HEK293T (cell line): ENCODE results near the gene XPR1.

Experiments
- CTCF ChIA-PET: fragments of 350-600 bp; formaldehyde crosslinking; extraction: SDS; loops from one replicate; lab custom pipeline; 2021; ENCODE audit warnings: antibody characterized with exemption, inconsistent platforms; lab: Yijun Ruan, JAX
- POLR2A ChIA-PET: fragments of 350-600 bp; formaldehyde crosslinking; extraction: SDS; loops from one replicate; lab custom pipeline; 2020; ENCODE audit warnings: antibody characterized with exemption, inconsistent platforms; lab: Yijun Ruan, JAX
- DNase-seq: peaks from one replicate; pipeline ENCODE4 v3.0.0; 2012; ENCODE audit warnings: mixed read lengths; ENCODE audit errors: extremely low spot score
- ARNT ChIP-seq: fragments of 450-650 bp; IDR thresholded peaks from 2 replicates; pipeline ENCODE4 v1.6.1; 2017; ENCODE audit warnings: mild to moderate bottlenecking
- BHLHE40 ChIP-seq: fragments of 450-650 bp; IDR thresholded peaks from 2 replicates; pipeline ENCODE4 v1.6.1; 2016; ENCODE audit warnings: mild to moderate bottlenecking, moderate library complexity, borderline replicate concordance
- CTBP1 ChIP-seq: fragments of 450-650 bp; IDR thresholded peaks from 2 replicates; pipeline ENCODE4 v1.6.1; 2016; ENCODE audit warnings: borderline replicate concordance
- ELF4 ChIP-seq: fragments of 450-650 bp; IDR thresholded peaks from 2 replicates; pipeline ENCODE4 v1.6.1; 2017; ENCODE audit warnings: antibody characterized with exemption
- FOXA1 ChIP-seq: fragments of 450-650 bp; IDR thresholded peaks from 2 replicates; pipeline ENCODE4 v1.6.1; 2016; ENCODE audit warnings: mild to moderate bottlenecking
- FOXK2 ChIP-seq: fragments of 450-650 bp; IDR thresholded peaks from 2 replicates; pipeline ENCODE4 v1.6.1; 2016; ENCODE audit warnings: mild to moderate bottlenecking
- FOXM1 ChIP-seq: fragments of 450-650 bp; IDR thresholded peaks from 2 replicates; pipeline ENCODE4 v1.6.1; 2017; ENCODE audit warnings: mild to moderate bottlenecking, borderline replicate concordance
- HDGF ChIP-seq: fragments of 450-650 bp; IDR thresholded peaks from 2 replicates; pipeline ENCODE4 v1.6.1; 2017; ENCODE audit warnings: antibody characterized with exemption, borderline replicate concordance
- L3MBTL2 ChIP-seq: fragments of 450-650 bp; conservative IDR thresholded peaks from 2 replicates; pipeline ENCODE4 v1.6.1; 2016; ENCODE audit warnings: mild to moderate bottlenecking
- LEF1 ChIP-seq: fragments of 450-650 bp; IDR thresholded peaks from 2 replicates; pipeline ENCODE4 v1.6.1; 2017; ENCODE audit warnings: mild to moderate bottlenecking, borderline replicate concordance
- NFRKB ChIP-seq: fragments of 450-650 bp; IDR thresholded peaks from 2 replicates; pipeline ENCODE4 v1.6.1; 2016; ENCODE audit warnings: mild to moderate bottlenecking, moderate library complexity
- SP1 ChIP-seq: fragments of 450-650 bp; IDR thresholded peaks from 2 replicates; pipeline ENCODE4 v1.6.1; 2017
- SUZ12 ChIP-seq: fragments of 450-650 bp; IDR thresholded peaks from 2 replicates; pipeline ENCODE4 v1.6.1; 2016; ENCODE audit warnings: mild to moderate bottlenecking
- TARDBP ChIP-seq: fragments of 450-650 bp; IDR thresholded peaks from 2 replicates; pipeline ENCODE4 v1.6.1; 2016
- ZNF384 ChIP-seq: fragments of 450-650 bp; IDR thresholded peaks from 2 replicates; pipeline ENCODE4 v1.6.1; 2016
- TF ChIP-seq, protein P1 (sequence below): fragments of 450-650 bp; IDR thresholded peaks from 2 replicates; pipeline ENCODE4 v1.6.1; 2016

Gene XPR1

DNA sequence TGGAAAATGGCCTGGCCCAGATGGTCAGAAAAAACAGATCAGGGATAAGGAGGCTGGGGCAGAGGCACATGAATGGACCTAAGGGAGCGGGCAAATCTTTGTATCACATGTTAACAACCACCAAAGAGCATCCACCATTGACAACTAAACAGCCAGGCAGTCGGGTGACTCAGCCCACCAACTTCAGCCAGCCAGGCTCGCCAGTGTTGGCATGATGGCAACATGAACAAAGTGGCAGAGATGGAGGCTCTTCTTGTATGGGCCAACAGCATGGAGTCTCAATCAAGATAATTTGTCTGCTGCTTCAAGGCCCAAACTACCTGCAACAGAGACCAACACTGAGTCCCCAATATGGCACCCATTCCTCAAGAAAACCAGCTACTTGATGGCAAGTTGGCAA, 264.3 kb downstream of the XPR1 start:
- TF ChIP-seq TARDBP: no peak
- TF ChIP-seq, protein P1, sequence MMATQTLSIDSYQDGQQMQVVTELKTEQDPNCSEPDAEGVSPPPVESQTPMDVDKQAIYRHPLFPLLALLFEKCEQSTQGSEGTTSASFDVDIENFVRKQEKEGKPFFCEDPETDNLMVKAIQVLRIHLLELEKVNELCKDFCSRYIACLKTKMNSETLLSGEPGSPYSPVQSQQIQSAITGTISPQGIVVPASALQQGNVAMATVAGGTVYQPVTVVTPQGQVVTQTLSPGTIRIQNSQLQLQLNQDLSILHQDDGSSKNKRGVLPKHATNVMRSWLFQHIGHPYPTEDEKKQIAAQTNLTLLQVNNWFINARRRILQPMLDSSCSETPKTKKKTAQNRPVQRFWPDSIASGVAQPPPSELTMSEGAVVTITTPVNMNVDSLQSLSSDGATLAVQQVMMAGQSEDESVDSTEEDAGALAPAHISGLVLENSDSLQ: no peak
- TF ChIP-seq FOXA1: no peak
- no peak for TF ChIP-seq CTBP1
- no peak for TF ChIP-seq FOXM1
- TF ChIP-seq SUZ12: no peak
- no peak for TF ChIP-seq ZNF384
- no peak for TF ChIP-seq HDGF
- TF ChIP-seq NFRKB: no peak
- no peak for TF ChIP-seq ELF4
- TF ChIP-seq FOXK2: no peak
- no peak for TF ChIP-seq LEF1
- no peak for TF ChIP-seq L3MBTL2
- no peak for TF ChIP-seq SP1
- TF ChIP-seq ARNT: no peak
- no peak for TF ChIP-seq BHLHE40
- ChIA-PET POLR2A (no interaction called here), CTCF (interaction anchor here (1.1 kb wide), 1 partner anchor 10 kb away, joined by 3 read pairs; no protein-coding TSS in a partner anchor)
- no peak for DNase-seq

DNA sequence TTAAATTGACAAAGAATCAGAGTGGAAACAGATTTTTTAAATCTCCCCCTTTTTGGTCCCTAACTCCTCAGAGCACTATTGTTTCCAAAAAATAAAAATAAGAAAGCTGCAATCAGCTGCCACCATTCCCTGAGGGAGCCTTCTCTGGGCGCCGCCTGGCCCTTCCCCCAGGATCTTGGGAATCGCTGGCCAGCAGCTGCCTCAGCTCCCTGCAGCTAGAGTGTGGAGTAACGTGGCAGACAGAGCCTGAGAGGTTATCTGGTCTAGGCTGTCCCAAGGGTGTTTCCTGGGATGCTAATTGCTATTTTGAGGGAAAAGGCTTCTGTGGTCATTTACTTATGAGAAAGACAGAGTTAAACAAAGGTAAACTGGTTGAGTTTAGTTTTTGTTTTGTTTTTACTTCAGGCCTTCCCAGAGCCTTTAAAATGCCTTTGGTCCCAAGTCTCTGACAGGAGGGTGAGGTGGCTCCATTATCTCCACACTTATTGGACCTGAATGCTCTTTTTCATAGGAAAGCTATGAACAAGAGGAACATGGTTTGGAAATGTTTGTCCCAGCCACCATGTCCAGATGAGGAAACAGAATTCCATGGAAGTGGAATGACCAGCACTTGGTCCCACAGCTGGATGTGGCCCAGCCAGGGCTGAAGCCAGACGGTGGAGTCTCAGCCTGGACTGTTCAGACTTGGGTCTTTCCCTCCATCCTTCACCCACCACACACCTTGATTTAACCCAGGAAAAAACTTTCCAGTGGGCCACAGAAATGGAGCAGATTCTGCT, 266.8 kb downstream of the XPR1 start:
- no peak for DNase-seq
- ChIA-PET POLR2A (no interaction called here), CTCF (no interaction called here)
- TF ChIP-seq SP1 (no peak), FOXK2 (no peak), FOXM1 (no peak), LEF1 (no peak), HDGF (no peak), SUZ12 (no peak), FOXA1 (no peak), CTBP1 (no peak), BHLHE40 (no peak), NFRKB (no peak), TARDBP (no peak), ELF4 (no peak)
- TF ChIP-seq, protein P1: no peak

DNA sequence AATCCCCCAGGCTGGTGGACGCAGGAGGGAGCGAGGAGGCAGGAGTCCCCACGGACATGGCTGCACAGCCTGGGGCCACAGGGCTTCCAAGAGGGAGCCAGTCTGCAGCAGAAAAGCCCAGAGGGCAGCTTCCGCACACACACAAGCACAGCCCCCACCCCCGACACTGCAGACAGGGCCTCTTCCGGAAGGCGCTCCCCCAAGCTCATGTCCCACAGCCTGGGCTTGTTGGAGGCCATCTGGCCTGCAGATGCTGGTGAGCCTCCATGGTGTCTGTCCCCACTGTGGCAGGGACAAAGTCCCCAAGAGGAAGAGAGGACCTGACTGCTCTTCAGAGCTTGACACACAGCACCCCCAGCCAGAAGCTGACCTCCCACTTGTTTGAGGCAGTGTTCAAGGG, 267.4 kb downstream of the XPR1 start:
- DNase-seq: no peak
- POLR2A ChIA-PET: interaction anchor here (0.6 kb wide), 1 partner anchor 527 kb away, joined by 3 read pairs; no protein-coding TSS in a partner anchor
- TF ChIP-seq NFRKB (no peak), LEF1 (no peak), BHLHE40 (no peak), FOXK2 (no peak), SUZ12 (no peak), ELF4 (no peak), HDGF (no peak), SP1 (no peak)
- CTCF ChIA-PET: no interaction called here

DNA sequence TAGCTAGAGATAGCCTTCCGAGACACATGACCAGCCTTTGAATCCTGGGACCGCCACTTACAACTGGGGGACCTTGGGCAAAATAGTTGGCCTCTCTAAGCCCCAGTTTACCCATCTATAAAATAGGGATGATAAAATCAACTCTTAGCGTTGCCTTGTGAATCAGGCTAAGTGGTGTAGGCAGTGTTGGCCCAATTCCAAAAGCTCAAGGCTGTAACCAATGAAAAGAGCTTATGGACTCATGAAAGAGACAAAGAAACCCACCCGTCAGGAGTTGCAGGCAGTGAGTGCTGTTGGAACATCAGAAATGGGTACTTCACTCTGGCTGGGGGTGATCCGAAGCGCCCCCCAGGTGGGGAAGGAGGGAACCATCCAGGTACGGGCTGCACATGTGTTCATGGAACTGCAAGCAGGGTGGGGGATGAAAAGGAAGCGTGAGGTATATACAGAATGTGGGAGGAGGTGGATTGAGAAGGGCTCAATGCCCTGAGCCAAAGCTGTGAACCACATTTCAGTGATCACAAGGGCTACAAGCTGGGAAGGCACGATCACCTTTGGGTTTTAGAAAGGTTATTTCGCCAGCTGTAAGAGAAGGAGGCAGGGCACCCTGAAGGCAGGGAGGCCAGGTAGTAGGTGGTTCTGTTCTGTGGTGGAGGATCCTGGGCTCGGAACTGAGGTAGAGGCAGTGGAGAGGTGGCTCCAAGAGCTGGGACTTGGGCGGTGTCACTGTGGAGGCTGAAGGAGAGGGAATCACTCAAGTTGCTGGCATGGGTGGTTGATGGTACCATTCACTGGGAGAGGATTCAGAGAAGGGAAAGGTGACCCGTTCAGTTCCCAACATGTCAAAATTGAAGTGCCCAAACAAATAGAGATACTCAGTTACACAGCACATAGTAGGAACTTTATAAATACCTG, 269.5 kb downstream of the XPR1 start:
- no peak for DNase-seq
- ChIA-PET CTCF (interaction anchor here (0.6 to 1.1 kb wide), 2 partner anchors 20 to 921 kb away, joined by 4 to 10 read pairs; no protein-coding TSS in a partner anchor), POLR2A (no interaction called here)
- TF ChIP-seq FOXK2 (no peak), SP1 (no peak), FOXA1 (no peak), L3MBTL2 (no peak), TARDBP (no peak), NFRKB (no peak), ARNT (no peak), SUZ12 (no peak), HDGF (no peak), ZNF384 (no peak), BHLHE40 (no peak), LEF1 (no peak), FOXM1 (no peak), CTBP1 (no peak), ELF4 (no peak)
- TF ChIP-seq, protein P1: no peak

DNA sequence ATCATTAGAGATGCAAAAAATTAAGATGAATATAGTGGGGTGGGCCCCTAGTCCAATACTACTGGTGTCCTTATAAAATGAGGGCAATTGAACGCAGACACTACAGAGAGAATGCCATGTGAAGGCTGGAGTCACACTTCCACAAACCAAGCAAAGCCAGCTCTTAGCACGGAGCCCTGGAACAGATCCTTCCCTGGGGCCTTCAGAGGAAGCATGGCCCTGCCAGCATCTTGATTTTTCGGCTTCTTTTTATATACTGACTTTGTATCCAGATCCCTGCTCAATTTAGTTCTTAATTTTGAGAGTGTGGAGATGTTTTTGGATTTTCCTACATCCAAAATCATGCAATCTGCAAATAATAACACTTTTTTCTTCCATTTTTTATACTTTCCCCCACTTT, 270.7 kb downstream of the XPR1 start:
- DNase-seq: no peak
- ChIA-PET POLR2A (no interaction called here), CTCF (no interaction called here)
- TF ChIP-seq ARNT: no peak
- TF ChIP-seq CTBP1: no peak
- TF ChIP-seq NFRKB: no peak
- no peak for TF ChIP-seq SP1
- TF ChIP-seq ELF4: no peak
- TF ChIP-seq L3MBTL2: no peak
- no peak for TF ChIP-seq LEF1
- no peak for TF ChIP-seq FOXK2
- no peak for TF ChIP-seq FOXA1
- TF ChIP-seq SUZ12: no peak
- no peak for TF ChIP-seq ZNF384
- TF ChIP-seq FOXM1: no peak
- TF ChIP-seq, protein P1: no peak
- TF ChIP-seq TARDBP: no peak
- no peak for TF ChIP-seq HDGF
- TF ChIP-seq BHLHE40: no peak
